Neural progenitor cell (in vitro differentiated cells): ENCODE results near the gene FOXN3.

Source experiments
- EZH2 ChIP-seq: fragments of 200-600 bp; sonication (generic); IDR thresholded peaks from 2 replicates; pipeline ENCODE4 v1.6.1; 2017; ENCODE audit warnings: antibody characterized with exemption, mild to moderate bottlenecking, moderate library complexity
- TF ChIP-seq, protein P1 (sequence below): fragments of 200-600 bp; sonication (generic); IDR thresholded peaks from 2 replicates; pipeline ENCODE4 v1.5.1; 2017; ENCODE audit warnings: antibody characterized with exemption, mild to moderate bottlenecking

DNA sequence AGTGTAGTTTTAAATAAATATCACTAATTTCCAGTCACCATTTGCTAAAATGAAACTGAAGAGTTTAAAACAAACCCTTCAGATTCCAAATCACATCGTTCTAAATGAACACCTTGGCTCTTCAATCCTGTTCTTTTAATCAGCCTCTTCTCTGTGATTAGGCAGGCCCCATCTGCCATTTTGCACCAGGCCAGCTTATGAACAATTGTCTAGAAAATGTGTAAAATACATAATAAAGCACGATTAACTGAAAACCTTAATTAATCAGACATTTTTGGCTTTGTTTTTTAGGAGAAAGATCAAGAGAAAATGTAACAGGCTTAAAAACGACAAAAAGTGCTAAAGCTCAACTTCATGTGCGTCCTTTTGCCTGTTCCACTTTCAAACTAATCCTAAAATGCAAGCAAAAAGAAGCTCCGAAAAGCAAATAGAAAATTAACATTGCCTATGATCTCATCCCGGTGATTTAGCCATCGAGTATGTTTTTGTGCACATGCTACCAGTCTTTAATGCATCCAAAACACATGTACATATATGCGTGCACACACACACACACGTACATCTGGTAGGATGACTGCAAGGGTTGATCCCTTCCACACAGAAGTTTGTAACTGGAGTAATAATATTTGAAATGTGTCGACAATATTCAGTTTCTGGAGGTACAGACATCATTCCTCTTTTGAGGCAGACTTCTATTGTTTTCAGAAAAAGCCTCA lies 288.6 kb downstream of the FOXN3 start:
- TF ChIP-seq, protein P1, sequence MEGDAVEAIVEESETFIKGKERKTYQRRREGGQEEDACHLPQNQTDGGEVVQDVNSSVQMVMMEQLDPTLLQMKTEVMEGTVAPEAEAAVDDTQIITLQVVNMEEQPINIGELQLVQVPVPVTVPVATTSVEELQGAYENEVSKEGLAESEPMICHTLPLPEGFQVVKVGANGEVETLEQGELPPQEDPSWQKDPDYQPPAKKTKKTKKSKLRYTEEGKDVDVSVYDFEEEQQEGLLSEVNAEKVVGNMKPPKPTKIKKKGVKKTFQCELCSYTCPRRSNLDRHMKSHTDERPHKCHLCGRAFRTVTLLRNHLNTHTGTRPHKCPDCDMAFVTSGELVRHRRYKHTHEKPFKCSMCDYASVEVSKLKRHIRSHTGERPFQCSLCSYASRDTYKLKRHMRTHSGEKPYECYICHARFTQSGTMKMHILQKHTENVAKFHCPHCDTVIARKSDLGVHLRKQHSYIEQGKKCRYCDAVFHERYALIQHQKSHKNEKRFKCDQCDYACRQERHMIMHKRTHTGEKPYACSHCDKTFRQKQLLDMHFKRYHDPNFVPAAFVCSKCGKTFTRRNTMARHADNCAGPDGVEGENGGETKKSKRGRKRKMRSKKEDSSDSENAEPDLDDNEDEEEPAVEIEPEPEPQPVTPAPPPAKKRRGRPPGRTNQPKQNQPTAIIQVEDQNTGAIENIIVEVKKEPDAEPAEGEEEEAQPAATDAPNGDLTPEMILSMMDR, result no peak
- TF ChIP-seq EZH2, result no peak
